PC-9 (cell line): ENCODE data around the gene DHRSX.

Experiments
- CTCF ChIP-seq: fragments of 200-600 bp; sonication (generic); conservative IDR thresholded peaks from 2 replicates; pipeline ENCODE4 v1.6.1; 2017; ENCODE audit warnings: mixed run types, antibody characterized with exemption, mild to moderate bottlenecking, moderate library complexity
- EZH2 ChIP-seq: fragments of 200-600 bp; sonication (generic); IDR thresholded peaks from 2 replicates; pipeline ENCODE4 v1.8.0; 2017; ENCODE audit warnings: antibody characterized with exemption, low read depth

GRCh38 chrX:2185341-2186082 lies 315.3 kb downstream of the DHRSX start:
- no peak for TF ChIP-seq CTCF
- TF ChIP-seq EZH2: no peak
